HG02870 (cell line): ENCODE measurements around the gene C6orf136.
"Not testable (repeated sequence)": the region's sequence is repeated elsewhere in the genome, so short reads cannot be mapped to it uniquely, and the experiment has no call there.

Experiments
- ATAC-seq: cut with Tn5 transposase; IDR thresholded peaks from one replicate; pipeline ENCODE4 v1.9.1; 2021; ENCODE audit warnings: mild to moderate bottlenecking, moderate library complexity; ENCODE audit not compliant: unreplicated experiment

Gene C6orf136, protein sequence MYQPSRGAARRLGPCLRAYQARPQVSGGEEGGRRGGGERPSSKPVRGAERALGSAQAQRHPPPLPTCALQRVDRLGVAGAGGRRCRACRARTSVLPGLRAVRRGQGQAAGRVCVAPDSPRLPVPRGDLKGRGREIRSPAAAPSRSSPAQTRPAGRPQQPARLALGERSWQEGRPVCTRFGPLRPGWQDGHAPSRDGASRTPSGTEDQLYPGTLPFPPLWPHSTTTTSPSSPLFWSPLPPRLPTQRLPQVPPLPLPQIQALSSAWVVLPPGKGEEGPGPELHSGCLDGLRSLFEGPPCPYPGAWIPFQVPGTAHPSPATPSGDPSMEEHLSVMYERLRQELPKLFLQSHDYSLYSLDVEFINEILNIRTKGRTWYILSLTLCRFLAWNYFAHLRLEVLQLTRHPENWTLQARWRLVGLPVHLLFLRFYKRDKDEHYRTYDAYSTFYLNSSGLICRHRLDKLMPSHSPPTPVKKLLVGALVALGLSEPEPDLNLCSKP

DNA sequence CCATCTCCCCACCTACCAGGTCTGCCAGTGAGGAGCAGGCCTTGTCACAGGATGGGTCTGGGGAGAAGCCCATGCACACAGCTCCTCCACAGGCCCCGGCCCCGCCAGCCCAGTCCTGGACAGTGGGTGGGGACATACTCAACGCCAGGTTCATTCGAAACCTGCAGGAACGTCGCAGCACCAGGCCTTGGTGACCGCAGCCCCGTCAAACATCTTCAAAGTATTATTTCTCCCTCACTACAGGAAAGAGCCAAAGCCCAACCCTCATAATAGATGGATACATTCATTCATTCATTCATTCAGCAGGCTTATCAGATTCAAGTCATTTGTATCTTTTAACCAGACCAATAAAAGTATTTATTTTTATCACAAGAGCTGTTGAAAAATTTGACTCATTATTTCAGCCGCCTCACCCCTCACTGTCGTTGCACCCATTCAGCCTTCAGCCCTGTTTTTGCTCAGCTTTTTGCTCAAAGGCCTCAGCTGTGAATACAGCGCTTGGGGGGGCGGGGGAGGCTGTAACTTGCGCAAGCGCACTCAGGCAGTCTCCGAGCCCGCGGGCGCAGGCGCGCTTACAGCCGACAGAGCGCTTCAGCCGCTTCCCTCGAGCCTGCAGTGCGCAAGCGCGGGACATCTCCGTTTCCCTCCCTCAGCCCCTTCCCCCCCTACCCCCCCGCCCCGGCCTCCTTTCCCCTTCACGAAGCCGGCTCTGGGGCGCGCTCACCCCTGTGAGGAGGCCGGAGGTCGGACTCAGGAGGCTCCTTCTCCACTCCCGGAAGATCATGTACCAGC lies at the start of gene C6orf136:
TSS of gene C6orf136 (plus strand) at position 684 of the 792 bp plus-strand sequence. CDS start at position 783, 99 bp downstream.
- ATAC-seq: peak; percentile 54

DNA sequence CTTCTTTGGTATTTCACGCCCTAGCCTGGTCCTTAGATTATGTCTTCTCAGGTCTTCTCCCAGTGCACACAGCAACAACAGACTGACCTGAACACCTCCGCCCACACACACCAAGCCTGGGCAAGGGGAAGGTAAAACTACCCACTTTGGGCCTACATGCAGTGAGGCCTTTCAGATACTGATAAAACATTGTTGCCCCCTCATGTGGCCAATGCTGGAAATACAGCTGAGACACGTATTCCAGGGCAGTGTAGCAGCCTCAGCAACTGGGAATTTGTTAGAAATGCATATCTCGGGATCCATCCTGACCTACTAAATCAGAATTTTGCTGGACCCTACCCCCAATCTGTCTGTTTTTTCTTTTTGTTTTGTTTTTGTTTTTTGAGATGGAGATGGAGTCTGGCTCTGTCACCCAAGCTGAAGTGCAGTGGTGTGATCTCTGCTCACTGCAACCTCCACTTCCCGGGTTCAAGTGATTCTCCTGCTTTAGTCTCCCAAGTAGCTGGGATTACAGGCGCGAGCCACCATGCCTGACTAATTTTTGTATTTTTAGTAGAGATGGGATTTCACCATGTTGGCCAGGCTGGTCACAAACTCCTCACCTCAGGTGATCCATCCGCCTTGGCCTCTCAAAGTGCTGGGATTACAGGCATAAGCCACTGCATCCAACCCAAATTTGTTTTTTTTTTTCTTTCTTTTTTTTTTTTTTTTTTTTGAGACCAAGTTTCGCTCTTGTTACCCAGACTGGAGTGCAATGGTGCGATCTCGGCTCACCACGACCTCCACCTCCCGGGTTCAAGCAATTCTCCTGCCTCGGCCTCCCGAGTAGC lies 49.4 kb upstream of the C6orf136 start:
- not testable (repeated sequence) for ATAC-seq

DNA sequence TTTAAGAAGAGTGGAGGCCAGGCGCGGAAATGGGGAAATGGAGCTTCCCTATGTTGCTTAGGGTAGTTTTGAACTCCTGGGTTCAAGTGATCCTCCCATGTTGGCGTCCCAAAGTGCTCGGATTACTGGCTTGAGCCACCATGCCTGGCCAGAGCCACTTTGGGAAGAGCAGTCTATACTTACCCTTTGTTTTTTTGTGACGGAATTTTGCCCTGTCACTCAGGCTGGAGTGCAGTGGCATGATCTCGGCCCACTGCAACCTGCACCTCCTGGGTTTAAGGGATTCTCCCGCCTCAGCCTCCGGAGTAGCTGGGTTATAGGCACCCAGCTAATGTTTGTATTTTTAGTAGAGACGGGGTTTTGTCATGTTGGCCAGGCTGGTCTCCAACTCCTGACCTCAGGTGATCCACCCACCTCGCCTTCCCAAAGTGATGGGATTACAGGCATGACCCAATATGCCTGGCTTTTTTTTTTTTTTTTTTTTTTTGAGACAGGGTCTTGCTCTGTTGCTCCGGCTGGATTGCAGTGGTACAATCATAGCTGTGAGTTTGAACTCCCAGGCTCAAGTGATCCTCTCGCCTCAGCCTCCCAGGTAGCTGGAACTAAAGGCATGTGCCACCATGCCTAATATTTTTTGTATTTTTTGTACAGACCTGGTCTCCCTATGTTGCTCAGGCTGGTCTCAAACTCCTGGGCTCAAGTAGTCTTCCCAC lies 47.9 kb upstream of the C6orf136 start:
- ATAC-seq: no peak

DNA sequence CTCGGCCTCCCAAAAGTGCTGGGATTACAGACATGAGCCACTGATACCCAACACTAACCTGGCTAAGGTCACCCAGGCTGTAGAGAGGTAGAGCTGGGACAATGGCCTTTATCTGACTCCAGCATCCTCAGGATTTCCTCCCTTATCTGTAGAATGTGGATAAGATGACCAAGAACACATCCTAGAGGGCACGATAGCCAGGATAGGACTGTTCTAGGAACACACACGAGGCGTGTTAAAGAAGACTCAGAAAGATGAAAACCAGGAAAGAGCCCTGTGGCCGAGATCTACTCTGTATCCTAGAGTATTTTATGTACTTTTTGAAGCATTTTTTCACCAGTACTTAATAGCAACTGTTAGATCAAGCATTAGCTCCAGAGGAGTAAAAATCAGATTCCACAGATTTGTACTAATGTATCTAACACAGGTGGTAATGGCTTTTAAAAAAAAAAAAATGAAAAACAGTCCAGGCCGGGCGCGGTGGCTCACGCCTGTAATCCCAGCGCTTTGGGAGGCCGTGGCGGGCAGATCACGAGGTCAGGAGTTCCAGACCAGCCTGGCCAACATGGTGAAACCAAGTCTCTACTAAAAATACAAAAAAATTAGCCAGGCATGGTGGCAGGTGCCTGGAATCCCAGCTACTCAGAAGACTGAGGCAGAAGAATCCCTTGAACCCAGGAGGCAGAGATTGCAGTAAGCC lies 47.2 kb upstream of the C6orf136 start:
- ATAC-seq: no peak

DNA sequence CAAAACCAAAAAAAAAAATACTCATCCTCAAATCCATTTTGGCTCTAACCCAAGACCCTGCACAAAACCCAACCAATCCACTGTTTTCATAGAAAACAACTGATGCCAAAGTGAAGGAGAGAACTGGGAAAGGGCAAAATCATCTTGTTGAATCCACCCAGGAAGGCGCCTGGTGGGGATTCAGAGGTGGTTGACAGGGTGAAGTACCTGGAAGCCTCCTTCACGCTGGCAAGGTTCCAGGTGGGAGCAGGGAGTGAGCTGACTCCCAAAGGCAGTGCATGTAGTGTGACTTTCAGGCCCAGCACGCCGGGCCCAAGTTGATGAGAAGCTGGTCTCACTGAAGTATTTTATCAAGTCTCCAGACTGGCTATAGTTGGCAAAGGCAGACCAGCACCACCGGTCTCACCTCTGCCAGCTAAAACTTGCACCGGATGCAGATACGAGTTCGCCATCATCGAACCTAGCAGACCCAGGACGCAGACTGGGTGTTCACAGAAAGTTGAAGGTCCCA lies 46.4 kb upstream of the C6orf136 start:
- no peak for ATAC-seq

DNA sequence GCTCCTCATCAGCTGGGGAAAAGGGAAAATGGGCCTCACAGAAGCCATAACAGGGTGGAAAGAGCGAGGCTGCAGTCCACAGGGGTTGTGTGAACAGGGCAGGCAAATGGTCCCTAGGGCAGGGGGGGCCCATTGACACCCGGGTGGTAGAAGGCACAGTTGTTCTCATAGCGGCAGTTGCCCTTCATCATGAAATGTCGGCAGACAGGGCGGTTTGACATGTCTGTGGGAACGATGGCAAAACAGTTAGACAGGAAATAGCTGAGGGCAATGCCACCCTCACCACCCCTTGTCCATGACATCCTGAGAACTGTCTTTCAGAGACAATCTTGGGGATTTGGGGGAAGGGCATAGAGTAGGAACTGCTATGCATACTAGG lies 45.5 kb upstream of the C6orf136 start:
- no peak for ATAC-seq

DNA sequence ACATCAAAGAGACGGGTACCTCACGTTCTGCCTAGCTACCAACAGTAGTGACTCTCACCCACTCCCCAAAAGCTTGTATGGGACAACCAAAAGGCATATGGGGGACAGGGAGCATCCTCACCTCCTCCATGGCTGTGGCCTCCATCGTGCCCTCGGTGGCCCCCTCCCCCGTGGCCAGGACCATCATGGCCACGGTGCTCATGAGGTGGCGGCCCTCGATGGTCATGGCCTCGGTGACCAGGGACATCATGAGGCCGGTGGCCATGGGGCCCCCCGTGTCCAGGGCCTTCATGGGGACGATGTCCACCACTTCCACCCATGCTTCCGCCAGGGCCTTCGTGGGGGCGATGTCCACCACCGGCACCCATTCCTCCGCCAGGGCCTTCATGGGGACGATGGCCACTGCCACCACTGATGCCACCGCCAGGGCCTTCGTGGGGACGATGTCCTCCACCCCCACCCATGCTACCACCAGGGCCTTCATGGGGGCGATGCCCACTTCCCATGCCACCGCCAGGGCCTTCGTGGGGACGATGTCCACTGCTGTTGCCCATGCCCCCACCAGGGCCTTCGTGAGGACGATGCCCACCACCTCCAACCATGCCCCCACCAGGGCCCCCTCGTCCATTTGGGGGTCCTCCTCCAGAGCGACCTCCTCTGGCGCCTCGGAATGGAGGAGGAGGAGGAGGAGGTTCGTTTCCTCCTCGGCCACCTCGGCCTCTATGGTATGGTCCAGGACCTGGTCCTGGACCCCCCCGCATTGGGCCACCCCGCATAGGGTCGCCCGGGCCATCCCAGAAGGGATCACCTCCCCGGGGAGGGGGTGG lies 44.9 kb upstream of the C6orf136 start:
- ATAC-seq: no peak

DNA sequence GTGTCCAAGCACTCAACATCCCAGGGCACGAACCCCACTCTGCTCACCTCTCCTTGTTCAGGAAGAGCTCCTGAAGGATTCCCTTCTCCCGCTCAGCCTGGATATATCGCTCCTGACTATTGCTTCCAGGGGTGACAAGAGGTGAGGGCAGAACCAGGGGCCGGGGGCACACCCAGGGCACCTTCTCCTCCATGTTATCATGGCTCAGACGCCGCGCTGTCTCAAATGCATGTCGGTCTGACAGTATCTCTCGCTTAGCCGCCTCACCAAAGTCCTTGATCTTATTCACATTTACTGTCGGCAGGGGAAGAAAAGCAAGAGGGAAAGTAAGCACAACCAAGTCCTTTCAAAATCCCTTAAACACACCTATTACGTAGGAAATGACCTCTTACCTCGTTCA lies 43.0 kb upstream of the C6orf136 start:
- ATAC-seq: no peak

DNA sequence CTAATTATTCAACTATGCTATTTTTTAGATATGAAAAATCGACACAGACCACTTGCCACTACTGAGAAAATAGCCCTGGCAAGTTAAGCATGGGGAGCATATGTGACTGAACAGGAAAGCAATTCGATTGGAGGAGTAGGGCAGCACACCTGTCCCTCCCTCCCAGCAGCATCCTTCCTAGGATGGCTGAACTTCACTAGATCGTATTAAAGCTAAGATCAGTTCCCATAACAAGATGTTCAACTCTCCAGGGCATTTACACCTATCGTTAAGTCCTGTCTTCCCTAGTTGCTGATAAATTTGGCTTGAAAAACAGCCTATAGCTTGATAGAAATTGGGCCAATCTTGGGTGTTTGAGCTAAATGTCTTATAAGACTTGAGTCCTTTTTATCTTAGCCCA lies 36.9 kb upstream of the C6orf136 start:
- no peak for ATAC-seq

DNA sequence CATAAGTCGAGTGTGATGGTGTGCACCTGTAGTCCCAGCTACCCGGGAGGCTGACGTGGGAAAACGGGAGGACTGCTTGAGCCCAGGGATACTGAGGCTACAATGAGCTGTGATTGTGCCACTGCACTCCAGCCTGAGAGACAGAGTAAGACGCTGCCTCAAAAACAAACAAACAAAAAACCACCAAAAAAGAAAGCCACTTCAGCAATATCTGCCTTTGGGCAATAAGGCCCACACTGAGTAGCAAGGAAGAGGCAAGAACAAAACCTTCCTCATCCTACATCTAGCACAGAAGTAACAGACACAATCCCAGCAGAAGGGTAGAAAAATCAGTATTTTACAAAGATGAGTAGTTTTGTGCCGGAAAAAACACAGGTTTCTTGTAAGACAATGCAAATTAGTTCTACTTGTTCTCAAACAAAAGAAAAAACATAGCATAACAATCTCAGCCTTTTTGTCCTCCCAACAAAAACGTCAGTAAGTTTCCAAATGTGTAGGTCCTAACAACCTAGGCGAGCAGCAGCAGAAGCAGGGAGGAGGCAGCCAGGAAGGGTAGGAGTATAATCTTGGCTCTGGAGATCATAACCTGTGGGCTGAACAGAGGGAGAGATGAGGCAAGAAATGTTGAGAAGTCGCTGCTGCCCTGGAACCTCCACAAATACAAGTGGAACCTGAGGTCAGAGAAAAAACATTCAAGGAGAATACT lies 35.6 kb upstream of the C6orf136 start:
- no peak for ATAC-seq

DNA sequence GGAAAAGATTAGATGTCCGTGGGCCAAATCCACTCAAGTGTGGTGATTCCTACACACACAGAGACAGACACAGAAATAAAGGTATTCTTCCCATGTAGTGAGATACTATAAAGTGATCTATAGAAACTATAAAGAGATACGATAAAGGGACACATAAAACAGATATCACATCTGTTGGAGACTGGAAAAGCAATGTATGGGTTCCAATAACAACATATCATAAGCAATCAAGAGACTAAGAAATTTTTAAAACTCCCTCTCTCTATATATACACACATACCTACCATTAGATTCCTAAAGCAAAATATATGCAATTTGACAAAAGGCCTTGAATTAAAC lies 35.1 kb upstream of the C6orf136 start:
- ATAC-seq: no peak

DNA sequence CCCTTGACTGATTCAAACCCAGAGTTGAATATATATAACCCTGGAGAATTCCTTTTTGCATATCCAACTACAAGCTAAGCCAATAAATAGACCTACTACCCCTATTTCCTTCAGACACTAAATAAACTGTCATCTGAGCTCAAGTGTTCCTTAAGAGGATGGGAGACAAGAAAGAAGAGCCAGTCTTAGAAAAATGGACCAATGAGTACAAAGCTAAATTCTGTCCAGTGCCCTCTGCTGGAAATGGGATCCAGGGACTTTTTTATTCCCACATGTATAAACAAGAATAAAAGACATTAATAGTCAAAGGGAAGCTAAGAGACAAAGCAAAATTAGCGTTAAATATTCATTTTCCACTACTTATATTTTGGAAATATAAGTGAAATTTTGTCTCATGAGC lies 34.7 kb upstream of the C6orf136 start:
- no peak for ATAC-seq

DNA sequence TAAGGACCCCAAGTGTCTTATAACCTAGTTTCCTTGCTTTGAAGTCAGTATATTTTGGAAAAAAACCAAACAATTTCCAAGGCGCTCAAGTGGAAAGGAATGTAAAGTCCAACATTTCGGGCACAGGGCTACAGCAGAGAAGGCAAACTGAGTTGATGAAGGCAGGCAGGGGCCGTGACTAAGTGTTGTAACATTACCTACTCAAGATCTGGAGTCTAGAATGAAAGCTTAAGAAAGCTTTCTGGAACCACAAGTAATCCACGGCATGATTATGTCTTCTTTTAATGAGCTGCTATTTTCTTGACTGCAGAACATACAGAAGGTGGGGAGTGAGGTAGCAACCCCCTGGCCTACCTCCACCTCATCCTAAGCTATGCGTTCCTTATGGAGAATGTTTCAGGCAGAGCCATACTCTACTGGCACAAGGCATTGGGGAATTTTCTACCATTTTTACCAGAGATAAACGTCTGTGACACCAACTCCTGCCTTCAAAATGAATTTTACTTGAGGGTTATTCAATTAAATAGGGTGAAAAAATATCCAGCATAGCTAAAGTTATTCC lies 34.2 kb upstream of the C6orf136 start:
- ATAC-seq: no peak

DNA sequence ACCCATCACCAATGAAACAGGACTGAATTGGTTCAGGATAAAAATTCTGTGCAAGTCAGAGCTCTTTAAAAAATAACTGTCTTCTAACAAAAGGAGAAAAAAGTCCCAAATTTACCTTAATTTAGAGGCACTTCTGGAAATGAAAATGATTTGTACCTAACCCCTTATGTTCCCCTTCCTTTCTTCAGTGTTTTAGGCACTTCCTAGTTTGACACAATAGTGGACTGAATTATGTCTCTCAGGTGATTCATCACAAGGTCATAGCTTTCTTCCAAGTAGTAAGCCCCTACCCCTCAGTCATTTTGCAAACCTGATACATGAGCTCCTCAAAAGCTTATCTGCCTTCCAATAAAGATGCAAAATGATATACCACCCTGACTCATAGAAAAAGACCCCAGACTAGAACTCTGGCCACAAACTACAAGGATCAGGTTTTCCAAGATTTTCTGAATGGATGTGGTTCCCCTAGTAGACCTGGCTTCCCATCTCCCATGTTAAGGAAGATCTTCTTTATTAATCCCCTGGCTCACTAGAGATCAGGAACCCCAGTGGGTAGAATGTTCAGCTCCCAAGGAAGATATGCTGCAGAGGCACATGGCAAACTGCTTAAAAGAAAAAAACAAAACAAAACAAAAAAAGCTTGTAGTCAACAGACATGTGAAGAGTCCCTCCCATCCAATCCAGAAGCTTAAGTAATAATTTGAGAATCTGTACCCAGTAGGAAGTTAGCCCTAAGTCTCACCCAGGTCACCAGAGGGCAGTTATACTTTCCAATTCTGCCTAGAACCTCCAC lies 33.5 kb upstream of the C6orf136 start:
- no peak for ATAC-seq

DNA sequence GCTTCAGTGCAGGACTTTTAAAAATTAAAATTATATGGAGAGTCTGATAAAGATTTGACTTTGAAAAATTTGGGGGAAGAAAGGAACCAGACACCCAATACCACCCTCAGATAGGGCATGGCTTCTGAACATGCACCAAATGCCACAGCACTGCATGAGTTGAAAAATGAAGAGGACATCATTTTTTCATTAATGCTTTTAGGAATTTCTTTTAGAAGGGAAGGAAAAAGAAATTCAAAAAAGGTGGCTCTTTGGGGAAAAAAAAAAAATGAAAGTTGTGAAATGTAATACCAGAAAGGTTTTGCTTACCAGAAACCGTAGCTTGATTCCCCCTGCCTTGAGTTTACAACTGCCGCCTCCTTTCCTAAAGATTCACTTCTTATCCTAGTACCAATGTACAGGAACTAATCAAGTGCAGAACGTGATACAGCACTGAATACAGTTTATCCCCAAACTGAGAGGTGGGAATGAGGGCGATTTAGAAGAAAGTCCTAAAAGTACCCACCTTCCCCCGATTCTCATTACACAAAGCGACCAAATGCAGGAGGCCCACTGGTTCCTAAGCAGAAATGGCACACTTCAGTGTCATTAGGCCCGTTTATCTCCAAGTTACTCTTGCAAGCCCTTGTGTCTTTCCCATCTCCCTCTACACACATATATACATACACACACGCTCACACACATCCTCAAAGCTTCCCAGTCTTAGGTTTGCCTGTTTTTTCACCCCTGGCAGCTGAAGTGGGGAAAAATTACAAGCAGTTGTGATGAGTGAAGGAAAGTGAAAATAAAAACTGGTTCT lies 32.7 kb upstream of the C6orf136 start:
- ATAC-seq: no peak

DNA sequence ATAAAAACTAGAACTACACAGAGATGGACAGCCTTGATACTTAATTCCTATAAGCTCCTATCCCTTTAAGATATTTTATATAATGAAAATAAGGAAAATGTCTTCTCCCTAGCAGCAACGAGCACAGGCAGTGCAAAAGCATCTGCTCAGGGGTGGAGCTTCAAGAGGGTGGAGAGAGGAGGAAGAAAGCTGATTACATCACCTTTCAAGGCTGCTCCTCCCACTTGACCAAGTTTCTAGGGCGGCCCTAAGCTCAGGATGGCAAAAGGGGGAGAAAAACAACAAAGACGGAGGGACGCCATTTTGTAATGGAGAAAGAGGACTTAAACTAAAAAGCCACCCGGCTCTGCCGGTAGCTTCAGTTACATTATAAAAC lies 32.1 kb upstream of the C6orf136 start:
- ATAC-seq: no peak
